ENCODE results near the gene EFNA3. TPM values are rescaled to one million over a fixed set of nuclear protein-coding genes. Genes with fewer than 3 reads are reported as not detected.

Gene EFNA3
- polyA plus RNA-seq, 2 donors: 16.3 to 21.7 TPM

DNA sequence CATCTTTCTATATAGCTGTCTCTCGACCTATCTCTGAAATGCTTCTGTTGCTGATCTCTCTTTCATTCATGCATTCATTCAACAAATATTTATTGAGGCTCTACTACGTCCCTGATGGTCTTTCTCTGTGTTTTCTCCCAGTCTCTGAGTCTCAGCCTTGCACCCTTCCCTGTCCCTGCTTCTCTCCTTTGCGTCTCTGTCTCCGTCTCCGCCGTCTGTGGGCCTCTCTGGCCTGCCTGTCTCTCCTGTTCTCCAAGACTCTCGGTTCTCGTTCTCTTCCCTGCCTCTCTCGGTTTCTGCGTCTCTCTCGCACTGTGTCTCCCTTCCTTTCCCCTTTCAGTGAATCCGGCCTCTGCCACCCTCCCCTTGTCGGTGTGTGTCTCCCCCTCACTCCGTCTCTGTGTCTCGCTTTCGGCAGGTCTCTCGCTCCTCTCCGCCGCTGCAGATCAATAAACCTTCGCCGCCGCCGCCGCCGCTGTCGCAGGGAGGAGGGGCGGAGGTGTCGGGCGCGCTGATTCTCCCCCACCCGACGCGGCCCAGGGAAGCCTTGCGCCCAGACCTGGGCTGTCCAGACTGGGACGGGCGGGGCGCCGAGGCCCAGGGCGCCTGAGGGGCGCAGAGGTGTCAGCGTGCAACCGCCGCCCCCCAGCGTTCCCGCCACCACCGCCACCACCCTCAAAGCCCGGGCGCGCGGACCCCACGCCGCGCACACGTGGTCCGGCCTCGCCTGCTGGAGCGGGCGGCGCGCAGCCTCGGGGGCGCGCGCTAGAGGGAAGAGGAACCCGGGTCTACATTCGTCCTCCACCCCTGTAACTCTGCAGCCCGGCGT lies 3.0 kb downstream of the EFNA3 start:
- H3K27me3 ChIP-seq (ENCODE audit: control insufficient read depth in 1 of 2, insufficient read depth in 2 of 2, low read length in 2 of 2): peaks cover 0 to 3% of the 10 kb centered on the region in 2 donors
- 2 to 3% methylated on average over 54 to 68 of the region's 68 CpGs for WGBS, 2 donors
- peak overlapping the region; percentile 85 to 96 for H3K27ac ChIP-seq (ENCODE audit: low read depth in 2 of 2, low read length in 1 of 2)
- H3K4me3 ChIP-seq (ENCODE audit: low read depth in 1 of 2, low read length in 2 of 2): peak overlapping the region; percentile 32 to 72
- H3K4me1 ChIP-seq (ENCODE audit: control insufficient read depth in 2 of 2, insufficient read depth in 2 of 2, low read length in 1 of 2): peaks cover 3 to 48% of the 10 kb centered on the region in 2 donors
- H3K36me3 ChIP-seq (ENCODE audit: control insufficient read depth in 2 of 2, insufficient read depth in 2 of 2, low read length in 1 of 2): peaks cover 0 to 2% of the 10 kb centered on the region in 2 donors
- no peaks in the 10 kb centered on the region for H3K9me3 ChIP-seq (ENCODE audit: control insufficient read depth in 2 of 2, insufficient read depth in 1 of 2, low read depth in 1 of 2, low read length in 1 of 2)

DNA sequence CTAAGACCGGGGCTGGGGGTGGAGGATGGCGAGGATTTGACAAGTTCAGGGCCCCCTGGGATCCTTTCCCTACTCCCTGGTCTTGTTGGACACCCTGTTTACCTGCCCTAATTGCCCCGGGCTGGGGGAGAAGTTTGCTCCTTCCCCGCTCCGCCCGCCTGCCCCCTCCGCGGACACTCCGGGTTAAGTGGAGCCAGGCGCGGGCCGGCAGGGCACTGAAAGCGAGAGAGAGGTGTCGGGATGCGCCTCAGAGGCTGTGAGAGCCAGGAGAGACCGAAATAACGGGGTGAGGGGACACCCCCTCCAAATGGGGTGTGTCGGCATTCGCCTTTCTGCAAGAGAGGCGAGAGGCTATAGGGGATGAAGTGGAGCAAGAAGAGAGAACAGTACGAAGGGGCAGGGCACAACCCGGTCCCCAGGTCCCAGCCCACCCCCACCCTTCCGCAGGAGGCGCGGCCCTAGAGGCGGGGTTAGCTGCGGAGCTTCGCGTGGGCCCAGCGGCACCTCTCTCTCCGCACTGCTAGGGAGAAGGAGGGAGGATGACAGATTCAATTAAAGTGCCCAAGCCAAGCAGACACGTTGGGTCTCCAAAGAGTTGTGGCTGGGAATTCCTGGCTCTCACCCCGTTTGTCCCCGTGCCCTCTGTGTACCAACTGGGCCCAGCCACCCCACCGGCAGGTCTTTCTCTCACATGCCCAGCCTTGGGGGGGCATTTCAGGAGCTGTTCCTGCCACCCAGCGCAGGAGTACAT lies 3.8 kb downstream of the EFNA3 start:
- Histone ChIP-seq H3K27me3 (ENCODE audit: control insufficient read depth in 1 of 2, insufficient read depth in 2 of 2, low read length in 2 of 2) (peaks cover 0 to 3% of the 10 kb centered on the region in 2 donors), H3K4me1 (ENCODE audit: control insufficient read depth in 2 of 2, insufficient read depth in 2 of 2, low read length in 1 of 2) (peaks cover 3 to 46% of the 10 kb centered on the region in 2 donors), H3K4me3 (ENCODE audit: low read depth in 1 of 2, low read length in 2 of 2) (peak overlapping the region; percentile 32 to 72), H3K36me3 (ENCODE audit: control insufficient read depth in 2 of 2, insufficient read depth in 2 of 2, low read length in 1 of 2) (peaks cover 0 to 2% of the 10 kb centered on the region in 2 donors), H3K27ac (ENCODE audit: low read depth in 2 of 2, low read length in 1 of 2) (peak overlapping the region; percentile 85 to 96), H3K9me3 (ENCODE audit: control insufficient read depth in 2 of 2, insufficient read depth in 1 of 2, low read depth in 1 of 2, low read length in 1 of 2) (no peaks in the 10 kb centered on the region)
- WGBS, 2 donors: 3 to 5% methylated on average over 34 to 36 of the region's 36 CpGs

DNA sequence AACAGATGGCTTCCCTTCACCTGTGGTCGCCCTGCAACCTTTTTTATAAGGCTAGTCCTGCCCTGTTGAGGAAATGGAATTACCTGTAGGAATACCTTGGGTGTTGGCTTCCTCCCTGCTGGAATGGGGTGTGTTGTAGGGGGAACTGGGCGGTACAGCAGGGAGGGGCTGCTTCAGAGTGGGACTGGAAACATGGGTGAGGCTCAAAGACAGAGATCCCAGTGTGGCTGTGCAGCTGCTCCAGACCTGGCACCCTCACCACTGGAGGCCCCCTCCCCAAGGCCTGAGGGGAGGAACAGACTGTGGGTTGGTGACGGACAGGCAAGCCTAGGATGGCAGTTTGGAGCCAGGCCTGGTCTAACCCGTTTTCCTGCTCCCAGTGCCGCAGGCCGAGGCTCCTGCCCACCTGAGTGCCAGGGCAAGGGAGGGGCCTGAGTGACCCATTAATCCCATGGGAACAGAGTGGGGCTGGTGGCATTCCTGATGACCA lies 4.5 kb downstream of the EFNA3 start:
- H3K36me3 ChIP-seq (ENCODE audit: control insufficient read depth in 2 of 2, insufficient read depth in 2 of 2, low read length in 1 of 2): peaks cover 0 to 2% of the 10 kb centered on the region in 2 donors
- peak overlapping the region; percentile 85 to 96 for H3K27ac ChIP-seq (ENCODE audit: low read depth in 2 of 2, low read length in 1 of 2)
- H3K9me3 ChIP-seq (ENCODE audit: control insufficient read depth in 2 of 2, insufficient read depth in 1 of 2, low read depth in 1 of 2, low read length in 1 of 2): no peaks in the 10 kb centered on the region
- no peak overlapping the region for H3K4me3 ChIP-seq (ENCODE audit: low read depth in 1 of 2, low read length in 2 of 2)
- H3K27me3 ChIP-seq (ENCODE audit: control insufficient read depth in 1 of 2, insufficient read depth in 2 of 2, low read length in 2 of 2): peaks cover 0 to 3% of the 10 kb centered on the region in 2 donors
- 30 to 43% methylated on average over 6 of the region's 6 CpGs for WGBS, 2 donors
- H3K4me1 ChIP-seq (ENCODE audit: control insufficient read depth in 2 of 2, insufficient read depth in 2 of 2, low read length in 1 of 2): peaks cover 3 to 45% of the 10 kb centered on the region in 2 donors

DNA sequence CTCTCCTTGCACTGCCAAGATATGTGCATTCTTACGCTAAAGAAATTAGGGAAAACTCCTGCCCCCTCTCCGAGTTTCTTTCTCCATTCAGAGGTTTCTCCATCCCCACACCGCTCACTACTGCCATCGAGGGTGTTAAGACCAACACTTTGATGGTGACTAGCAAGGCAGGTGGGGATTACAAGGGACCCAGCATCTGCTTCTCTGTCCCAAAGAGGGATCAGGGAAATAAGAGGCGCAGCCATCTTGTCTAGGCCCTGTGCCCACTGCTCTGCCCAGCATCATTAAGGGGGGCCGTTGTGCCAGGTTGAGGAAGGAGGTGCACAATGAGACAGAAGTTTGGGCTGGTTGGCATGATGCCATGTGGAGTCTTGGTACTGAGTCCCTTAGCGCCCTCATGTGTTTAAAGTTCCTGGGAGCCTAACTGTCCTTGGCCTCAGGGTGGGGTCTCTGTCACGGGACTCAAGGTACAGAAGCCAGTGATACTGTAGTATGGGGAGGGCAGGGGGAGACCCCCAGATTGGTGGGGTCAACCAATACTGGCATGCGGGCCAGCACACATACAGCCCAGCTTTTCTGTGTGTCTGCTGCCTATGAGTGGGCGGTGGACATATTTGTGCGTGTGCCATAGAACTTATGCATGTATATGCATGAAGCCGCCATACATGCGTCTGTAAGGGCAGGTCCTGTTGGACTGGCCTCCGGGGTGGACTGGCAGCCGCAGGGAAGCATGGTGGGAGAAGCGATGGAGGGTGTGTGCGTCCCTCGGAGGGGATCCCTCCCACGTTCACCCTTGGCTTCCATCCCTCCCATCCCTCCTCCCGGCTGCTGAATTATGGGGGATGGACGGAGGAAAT lies 5.5 kb downstream of the EFNA3 start:
- peak overlapping the region; percentile 85 to 96 for H3K27ac ChIP-seq (ENCODE audit: low read depth in 2 of 2, low read length in 1 of 2)
- 22 to 24% methylated on average over 21 of the region's 21 CpGs for WGBS, 2 donors
- H3K27me3 ChIP-seq (ENCODE audit: control insufficient read depth in 1 of 2, insufficient read depth in 2 of 2, low read length in 2 of 2): peaks cover 0 to 3% of the 10 kb centered on the region in 2 donors
- H3K36me3 ChIP-seq (ENCODE audit: control insufficient read depth in 2 of 2, insufficient read depth in 2 of 2, low read length in 1 of 2): peaks cover 0 to 2% of the 10 kb centered on the region in 2 donors
- H3K4me3 ChIP-seq (ENCODE audit: low read depth in 1 of 2, low read length in 2 of 2): peak overlapping the region; percentile 59 to 63
- H3K9me3 ChIP-seq (ENCODE audit: control insufficient read depth in 2 of 2, insufficient read depth in 1 of 2, low read depth in 1 of 2, low read length in 1 of 2): no peaks in the 10 kb centered on the region
- H3K4me1 ChIP-seq (ENCODE audit: control insufficient read depth in 2 of 2, insufficient read depth in 2 of 2, low read length in 1 of 2): peaks cover 3 to 41% of the 10 kb centered on the region in 2 donors

DNA sequence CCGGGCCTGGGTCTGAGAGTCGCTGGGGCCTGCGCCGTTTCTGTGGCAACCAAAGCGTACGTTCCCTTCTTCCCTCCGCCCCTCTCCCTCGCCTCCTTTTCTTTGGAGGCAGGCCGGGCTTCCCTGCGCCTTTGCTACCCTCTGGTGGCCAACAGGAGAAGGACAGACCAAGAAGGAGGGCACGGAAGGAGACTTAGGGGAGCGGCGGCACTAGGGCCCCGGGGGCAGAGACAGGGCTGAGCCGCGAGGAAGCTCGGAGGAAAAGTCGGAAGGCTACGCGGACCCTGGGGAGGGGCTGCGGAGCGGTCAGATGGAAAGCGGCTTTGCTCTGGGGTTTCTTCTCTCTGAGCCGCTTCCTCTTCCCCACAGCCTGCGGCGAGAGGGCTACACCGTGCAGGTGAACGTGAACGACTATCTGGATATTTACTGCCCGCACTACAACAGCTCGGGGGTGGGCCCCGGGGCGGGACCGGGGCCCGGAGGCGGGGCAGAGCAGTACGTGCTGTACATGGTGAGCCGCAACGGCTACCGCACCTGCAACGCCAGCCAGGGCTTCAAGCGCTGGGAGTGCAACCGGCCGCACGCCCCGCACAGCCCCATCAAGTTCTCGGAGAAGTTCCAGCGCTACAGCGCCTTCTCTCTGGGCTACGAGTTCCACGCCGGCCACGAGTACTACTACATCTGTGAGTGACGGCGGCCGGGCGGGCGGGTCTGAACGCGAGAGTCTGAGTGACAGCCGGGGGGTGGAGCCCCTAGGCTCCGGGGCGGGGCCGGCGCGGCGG lies 6.3 kb downstream of the EFNA3 start:
- peak overlapping the region; percentile 59 to 63 for H3K4me3 ChIP-seq (ENCODE audit: low read depth in 1 of 2, low read length in 2 of 2)
- H3K27me3 ChIP-seq (ENCODE audit: control insufficient read depth in 1 of 2, insufficient read depth in 2 of 2, low read length in 2 of 2): peaks cover 0 to 3% of the 10 kb centered on the region in 2 donors
- 1% methylated on average over 56 to 67 of the region's 67 CpGs for WGBS, 2 donors
- peaks cover 3 to 37% of the 10 kb centered on the region in 2 donors for H3K4me1 ChIP-seq (ENCODE audit: control insufficient read depth in 2 of 2, insufficient read depth in 2 of 2, low read length in 1 of 2)
- H3K27ac ChIP-seq (ENCODE audit: low read depth in 2 of 2, low read length in 1 of 2): peak overlapping the region; percentile 96 to 97
- H3K36me3 ChIP-seq (ENCODE audit: control insufficient read depth in 2 of 2, insufficient read depth in 2 of 2, low read length in 1 of 2): peaks cover 0 to 2% of the 10 kb centered on the region in 2 donors
- H3K9me3 ChIP-seq (ENCODE audit: control insufficient read depth in 2 of 2, insufficient read depth in 1 of 2, low read depth in 1 of 2, low read length in 1 of 2): no peaks in the 10 kb centered on the region

DNA sequence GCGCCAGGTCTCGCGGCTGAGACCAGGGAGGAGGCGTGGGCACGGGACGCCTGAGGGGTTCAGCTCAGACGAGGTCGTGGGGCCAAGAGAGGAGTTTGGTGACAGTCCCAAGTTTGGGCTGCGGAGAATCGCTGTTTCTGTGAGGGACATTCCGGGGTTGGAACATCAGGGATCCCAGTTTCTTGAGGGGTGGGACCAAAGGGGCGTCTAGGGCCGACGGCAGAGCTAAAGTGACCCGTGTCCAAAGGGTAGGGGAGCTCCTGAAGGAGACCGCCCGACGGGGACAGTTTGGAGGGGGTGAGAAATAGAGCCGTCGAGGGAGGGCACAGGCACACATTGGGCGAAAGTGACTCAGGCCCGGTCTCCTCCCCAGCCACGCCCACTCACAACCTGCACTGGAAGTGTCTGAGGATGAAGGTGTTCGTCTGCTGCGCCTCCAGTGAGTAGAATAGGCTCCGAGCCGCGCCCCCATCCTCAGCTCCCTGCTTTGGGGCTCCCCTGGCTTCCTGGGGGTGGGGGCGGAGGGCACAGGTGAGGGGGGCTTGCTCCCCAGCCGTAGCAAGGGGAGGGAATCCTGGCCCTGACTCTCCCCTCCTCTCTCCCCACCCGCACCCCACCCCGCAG lies 7.0 kb downstream of the EFNA3 start:
- Histone ChIP-seq H3K4me1 (ENCODE audit: control insufficient read depth in 2 of 2, insufficient read depth in 2 of 2, low read length in 1 of 2) (peaks cover 0 to 31% of the 10 kb centered on the region in 2 donors), H3K4me3 (ENCODE audit: low read depth in 1 of 2, low read length in 2 of 2) (peak overlapping the region; percentile 59 to 63), H3K27ac (ENCODE audit: low read depth in 2 of 2, low read length in 1 of 2) (peak overlapping the region; percentile 96 to 97), H3K36me3 (ENCODE audit: control insufficient read depth in 2 of 2, insufficient read depth in 2 of 2, low read length in 1 of 2) (peaks cover 0 to 2% of the 10 kb centered on the region in 2 donors), H3K9me3 (ENCODE audit: control insufficient read depth in 2 of 2, insufficient read depth in 1 of 2, low read depth in 1 of 2, low read length in 1 of 2) (no peaks in the 10 kb centered on the region), H3K27me3 (ENCODE audit: control insufficient read depth in 1 of 2, insufficient read depth in 2 of 2, low read length in 2 of 2) (peaks cover 0 to 3% of the 10 kb centered on the region in 2 donors)
- WGBS, 2 donors: 1 to 3% methylated on average over 25 to 32 of the region's 32 CpGs

DNA sequence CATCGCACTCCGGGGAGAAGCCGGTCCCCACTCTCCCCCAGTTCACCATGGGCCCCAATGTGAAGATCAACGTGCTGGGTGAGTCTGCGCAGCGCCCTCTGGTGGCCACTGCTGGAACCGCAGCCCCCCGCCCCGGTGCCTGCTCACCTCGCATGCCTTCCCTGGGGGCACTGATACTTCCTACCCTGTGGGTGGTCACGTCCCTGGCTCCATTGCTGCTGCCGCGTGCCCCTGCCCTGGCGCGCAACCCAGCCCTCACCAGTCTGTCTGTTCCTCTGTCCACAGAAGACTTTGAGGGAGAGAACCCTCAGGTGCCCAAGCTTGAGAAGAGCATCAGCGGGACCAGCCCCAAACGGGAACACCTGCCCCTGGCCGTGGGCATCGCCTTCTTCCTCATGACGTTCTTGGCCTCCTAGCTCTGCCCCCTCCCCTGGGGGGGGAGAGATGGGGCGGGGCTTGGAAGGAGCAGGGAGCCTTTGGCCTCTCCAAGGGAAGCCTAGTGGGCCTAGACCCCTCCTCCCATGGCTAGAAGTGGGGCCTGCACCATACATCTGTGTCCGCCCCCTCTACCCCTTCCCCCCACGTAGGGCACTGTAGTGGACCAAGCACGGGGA lies 7.6 kb downstream of the EFNA3 start:
- Histone ChIP-seq H3K4me1 (ENCODE audit: control insufficient read depth in 2 of 2, insufficient read depth in 2 of 2, low read length in 1 of 2) (peaks cover 0 to 30% of the 10 kb centered on the region in 2 donors), H3K9me3 (ENCODE audit: control insufficient read depth in 2 of 2, insufficient read depth in 1 of 2, low read depth in 1 of 2, low read length in 1 of 2) (no peaks in the 10 kb centered on the region), H3K4me3 (ENCODE audit: low read depth in 1 of 2, low read length in 2 of 2) (no peak overlapping the region), H3K27me3 (ENCODE audit: control insufficient read depth in 1 of 2, insufficient read depth in 2 of 2, low read length in 2 of 2) (peaks cover 0 to 3% of the 10 kb centered on the region in 2 donors), H3K27ac (ENCODE audit: low read depth in 2 of 2, low read length in 1 of 2) (peak overlapping the region; percentile 96 to 97), H3K36me3 (ENCODE audit: control insufficient read depth in 2 of 2, insufficient read depth in 2 of 2, low read length in 1 of 2) (peaks cover 0 to 2% of the 10 kb centered on the region in 2 donors)
- 16% methylated on average over 21 to 24 of the region's 24 CpGs for WGBS, 2 donors
